GM23248 (cell line): ENCODE data around the gene CEP131. TPM values are rescaled to one million over a fixed set of nuclear protein-coding genes. Genes with fewer than 3 reads are reported as not detected.

Source experiments
- DNase-seq: peaks from one replicate; pipeline ENCODE4 v3.0.0-alpha.2; 2015
- H2AFZ ChIP-seq: fragments of 200-600 bp; sonication (generic); 2 replicates; pipeline ENCODE4 v1.6.1; 2016; ENCODE audit warnings: antibody characterized with exemption
- H3F3A ChIP-seq: fragments of 200-600 bp; sonication (generic); 2 replicates; pipeline ENCODE4 v1.6.1; 2016; ENCODE audit warnings: mild to moderate bottlenecking, antibody characterized with exemption, mixed run types; ENCODE audit not compliant: insufficient read depth
- H3K27ac ChIP-seq: fragments of 200-600 bp; sonication (generic); 2 replicates; pipeline ENCODE4 v1.5.1; 2016; ENCODE audit warnings: mild to moderate bottlenecking
- H3K27me3 ChIP-seq: fragments of 200-600 bp; sonication (generic); replicated peaks from 2 replicates; pipeline ENCODE4 v1.6.1; 2016; ENCODE audit warnings: mild to moderate bottlenecking; ENCODE audit not compliant: insufficient read depth
- H3K36me3 ChIP-seq: fragments of 200-600 bp; sonication (generic); 2 replicates; pipeline ENCODE4 v1.6.1; 2016; ENCODE audit warnings: low read depth, mild to moderate bottlenecking
- H3K4me1 ChIP-seq: fragments of 200-600 bp; sonication (generic); 2 replicates; pipeline ENCODE4 v1.6.1; 2016; ENCODE audit warnings: mild to moderate bottlenecking; ENCODE audit not compliant: insufficient read depth
- H3K4me2 ChIP-seq: fragments of 200-600 bp; sonication (generic); one replicate; pipeline ENCODE4 v1.6.1; 2016; ENCODE audit warnings: mild to moderate bottlenecking; ENCODE audit not compliant: unreplicated experiment
- H3K4me3 ChIP-seq: fragments of 200-600 bp; sonication (generic); 2 replicates; pipeline ENCODE4 v1.5.1; 2016; ENCODE audit warnings: mild to moderate bottlenecking
- H3K79me2 ChIP-seq: fragments of 200-600 bp; sonication (generic); 2 replicates; pipeline ENCODE4 v1.6.1; 2016; ENCODE audit warnings: mild to moderate bottlenecking; ENCODE audit not compliant: insufficient read depth
- H3K9ac ChIP-seq: fragments of 200-600 bp; sonication (generic); 2 replicates; pipeline ENCODE4 v1.6.1; 2016; ENCODE audit warnings: mild to moderate bottlenecking
- H3K9me2 ChIP-seq: fragments of 200-600 bp; sonication (generic); 2 replicates; pipeline ENCODE4 v1.6.1; 2016; ENCODE audit warnings: mixed run types, mild to moderate bottlenecking, moderate library complexity; ENCODE audit not compliant: insufficient read depth
- H3K9me3 ChIP-seq: fragments of 200-600 bp; sonication (generic); one replicate; pipeline ENCODE4 v1.6.1; 2017; ENCODE audit warnings: low read depth
- H4K20me1 ChIP-seq: fragments of 200-600 bp; sonication (generic); 2 replicates; pipeline ENCODE4 v1.6.0; 2016; ENCODE audit not compliant: insufficient read depth
- EZH2 ChIP-seq: fragments of 200-600 bp; sonication (generic); IDR thresholded peaks from 2 replicates; pipeline ENCODE4 v1.6.1; 2018; ENCODE audit warnings: antibody characterized with exemption, mild to moderate bottlenecking; ENCODE audit not compliant: insufficient read depth, poor library complexity, severe bottlenecking
- EZH2phosphoT487 ChIP-seq: fragments of 200-600 bp; sonication (generic); IDR thresholded peaks from 2 replicates; pipeline ENCODE4 v1.6.1; 2018; ENCODE audit warnings: antibody characterized with exemption, moderate library complexity, mild to moderate bottlenecking, low read depth; ENCODE audit not compliant: insufficient read depth
- WGBS, 2 experiments: methylation state at CpG; one replicate each; pipeline ENCODE4 v1.1.6; 2015 to 2017; ENCODE audit warnings: low lambda C conversion rate in 2 of 2, low coverage in 1 of 2; ENCODE audit errors: missing lambda C conversion rate in 2 of 2; 5-methylcytosine and 5-hydroxymethylcytosine counted together
- in situ Hi-C: fragments of 300-500 bp; cut with MboI; formaldehyde crosslinking; loops from 2 replicates; pipeline ENCODE4 v1.15.0; 2020
- polyA plus RNA-seq: library from polyadenylated mRNA; unstranded; fragments of >200 nt; fragmentation: Nextera tagmentation; extraction: Ambion mirVana; gene quantifications from 2 replicates; pipeline ENCODE4 v1.2.1, GENCODE V29; 2016
- total RNA-seq: library from RNA; depleted of rRNA; stranded (reverse); fragments of >200 nt; shearing (Covaris generic); gene quantifications from 2 replicates; pipeline ENCODE4 v1.2.3, GENCODE V29; 2014

CEP131 gene
- total and polyA plus RNA-seq, 2 experiments from 2014 or later: 5.6 to 8.0 TPM

DNA sequence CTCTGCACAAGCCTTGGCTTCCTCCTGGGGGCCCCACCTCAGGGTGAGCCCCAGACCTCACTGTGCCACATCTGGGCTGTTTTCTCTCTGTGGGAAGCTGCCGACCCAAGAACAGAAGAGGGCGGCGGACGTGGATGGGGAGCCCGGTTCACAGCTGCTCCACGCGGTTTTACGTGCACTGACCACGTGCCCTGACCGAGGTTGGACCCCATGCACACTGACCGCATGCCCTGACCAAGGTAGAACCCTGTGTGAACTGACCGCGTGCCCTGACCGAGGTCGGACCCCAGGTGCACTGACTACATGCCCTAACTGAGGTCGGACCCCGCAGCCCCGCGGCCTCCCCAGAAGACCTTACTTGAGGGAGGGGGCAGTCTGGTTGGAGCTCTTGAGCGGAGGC lies 19.6 kb downstream of the CEP131 start:
- no peaks in the 10 kb centered on the region for H3K4me1 ChIP-seq
- H3K27me3 ChIP-seq: no peaks in the 10 kb centered on the region
- no peaks in the 10 kb centered on the region for H3K79me2 ChIP-seq
- no peak for DNase-seq
- no peaks in the 10 kb centered on the region for H3K36me3 ChIP-seq
- H3K9me2 ChIP-seq: no peaks in the 10 kb centered on the region
- no peak overlapping the region for H3K4me2 ChIP-seq
- H3K4me3 ChIP-seq: no peak overlapping the region
- H3K27ac ChIP-seq: no peak overlapping the region
- no peaks in the 10 kb centered on the region for H4K20me1 ChIP-seq
- H3K9me3 ChIP-seq: no peaks in the 10 kb centered on the region
- in situ Hi-C loops: no loop called here
- TF ChIP-seq EZH2 (no peak), EZH2phosphoT487 (no peak)
- H3F3A ChIP-seq: no peaks in the 10 kb centered on the region
- 93 to 96% methylated on average over 18 to 20 of the region's 20 CpGs for WGBS, 2 experiments
- H2AFZ ChIP-seq: no peak overlapping the region
- H3K9ac ChIP-seq: no peak overlapping the region

DNA sequence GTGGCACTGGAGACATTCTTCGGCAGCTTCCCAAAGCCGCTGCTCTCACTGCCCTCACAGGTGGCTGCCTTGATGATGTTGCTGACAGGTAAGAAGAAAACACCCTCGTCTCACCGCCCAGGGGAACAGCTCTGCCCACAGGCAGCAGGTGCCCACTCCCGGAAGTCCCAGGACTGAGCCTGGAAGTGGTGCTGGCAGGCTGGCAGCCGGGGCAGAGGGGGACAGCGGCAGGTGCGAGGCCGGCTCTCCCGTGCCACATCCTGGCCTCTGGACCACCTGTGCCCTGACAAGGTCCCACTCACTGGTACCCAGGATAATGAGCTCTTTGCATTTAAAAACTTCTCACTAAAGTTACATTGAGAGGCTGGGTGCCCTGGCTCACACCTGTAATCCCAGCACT lies 20.4 kb downstream of the CEP131 start:
- H3K9me2 ChIP-seq: no peaks in the 10 kb centered on the region
- 98 to 100% methylated on average over 10 of the region's 10 CpGs for WGBS, 2 experiments
- H2AFZ ChIP-seq: no peak overlapping the region
- no peak for TF ChIP-seq EZH2
- no peak for TF ChIP-seq EZH2phosphoT487
- in situ Hi-C loops: no loop called here
- no peaks in the 10 kb centered on the region for H3K4me1 ChIP-seq
- no peaks in the 10 kb centered on the region for H3K79me2 ChIP-seq
- no peak for DNase-seq
- H3F3A ChIP-seq: no peaks in the 10 kb centered on the region
- H3K9ac ChIP-seq: no peak overlapping the region
- H3K9me3 ChIP-seq: no peaks in the 10 kb centered on the region
- H3K4me2 ChIP-seq: no peak overlapping the region
- H3K4me3 ChIP-seq: no peak overlapping the region
- H3K36me3 ChIP-seq: no peaks in the 10 kb centered on the region
- H3K27me3 ChIP-seq: no peaks in the 10 kb centered on the region
- H4K20me1 ChIP-seq: no peaks in the 10 kb centered on the region
- H3K27ac ChIP-seq: no peak overlapping the region

DNA sequence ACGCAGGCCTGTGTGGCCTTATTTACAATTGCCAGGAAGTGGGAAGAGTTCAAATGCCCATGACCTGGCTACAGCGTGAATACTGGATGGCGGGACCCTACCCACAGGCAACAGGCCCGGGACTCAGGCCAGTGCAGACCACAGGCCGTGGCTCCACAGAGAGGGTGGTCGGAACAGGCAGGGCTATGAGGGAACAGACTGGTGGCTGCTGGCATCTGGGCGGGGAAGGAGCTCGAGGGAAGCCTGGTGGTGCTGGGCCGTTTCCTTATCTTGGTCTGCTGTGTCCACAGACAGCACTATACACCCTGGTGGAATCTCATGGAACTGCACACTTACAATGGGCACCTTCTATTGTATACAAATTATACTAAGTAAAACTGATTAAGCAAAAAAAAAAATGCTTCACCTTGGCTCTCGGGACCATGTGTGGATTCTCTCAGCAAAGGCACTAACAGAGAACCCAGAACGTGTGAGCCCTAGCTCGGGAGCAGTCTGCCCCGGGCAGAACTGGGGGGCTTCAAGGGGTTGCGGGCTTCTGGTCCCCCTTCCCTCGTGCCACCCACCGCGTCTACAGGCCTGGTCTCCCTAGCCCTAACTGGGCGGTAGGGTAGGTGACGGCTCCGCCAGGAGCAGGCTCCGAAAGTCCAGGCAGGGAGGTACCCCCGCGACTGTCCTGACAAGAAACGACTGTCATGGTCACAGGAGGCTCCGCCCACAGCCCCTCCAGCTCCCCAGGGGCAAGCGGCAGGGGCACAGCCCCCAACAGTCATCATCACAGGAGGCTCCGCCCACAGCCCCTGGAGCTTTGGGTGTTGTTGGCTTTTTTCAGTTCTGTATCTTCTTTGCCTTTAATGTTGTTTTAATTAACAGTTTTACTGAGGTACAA lies 21.8 kb downstream of the CEP131 start:
- H3K27ac ChIP-seq: no peak overlapping the region
- H3K9me3 ChIP-seq: no peaks in the 10 kb centered on the region
- no peaks in the 10 kb centered on the region for H3K9me2 ChIP-seq
- no peak overlapping the region for H2AFZ ChIP-seq
- DNase-seq: peak; percentile 79
- no peaks in the 10 kb centered on the region for H4K20me1 ChIP-seq
- H3K79me2 ChIP-seq: no peaks in the 10 kb centered on the region
- in situ Hi-C loops: no loop called here
- no peak overlapping the region for H3K4me3 ChIP-seq
- no peaks in the 10 kb centered on the region for H3K36me3 ChIP-seq
- H3K9ac ChIP-seq: no peak overlapping the region
- no peaks in the 10 kb centered on the region for H3F3A ChIP-seq
- whole genome bisulfite sequencing, 2 experiments: 73 to 77% methylated on average over 27 of the region's 27 CpGs
- TF ChIP-seq EZH2phosphoT487: no peak
- TF ChIP-seq EZH2: no peak
- no peak overlapping the region for H3K4me2 ChIP-seq
- H3K4me1 ChIP-seq: no peaks in the 10 kb centered on the region
- H3K27me3 ChIP-seq: no peaks in the 10 kb centered on the region

DNA sequence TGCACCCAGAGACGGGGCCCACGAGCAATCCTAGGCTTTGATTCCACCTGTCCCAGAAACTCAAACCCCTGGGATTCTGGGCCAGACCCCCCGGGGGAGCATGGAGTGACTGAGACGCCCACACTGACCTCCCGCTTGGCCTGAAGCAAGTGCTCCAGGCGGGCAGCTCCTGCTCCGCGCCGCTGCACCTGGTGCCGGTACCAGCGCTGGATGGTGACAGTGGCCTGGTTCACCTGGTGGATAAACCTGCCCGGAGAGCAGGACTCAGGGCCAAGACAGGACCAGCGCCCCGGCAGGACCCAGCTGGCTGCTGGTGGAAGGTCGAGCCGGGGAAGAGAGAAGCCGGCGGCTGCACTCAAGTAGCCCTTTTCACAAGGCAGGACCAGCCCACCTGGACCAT lies 22.6 kb downstream of the CEP131 start:
- Histone ChIP-seq H3K27ac (no peak overlapping the region), H3K9me3 (no peaks in the 10 kb centered on the region)
- no peak for TF ChIP-seq EZH2
- no peak for TF ChIP-seq EZH2phosphoT487

DNA sequence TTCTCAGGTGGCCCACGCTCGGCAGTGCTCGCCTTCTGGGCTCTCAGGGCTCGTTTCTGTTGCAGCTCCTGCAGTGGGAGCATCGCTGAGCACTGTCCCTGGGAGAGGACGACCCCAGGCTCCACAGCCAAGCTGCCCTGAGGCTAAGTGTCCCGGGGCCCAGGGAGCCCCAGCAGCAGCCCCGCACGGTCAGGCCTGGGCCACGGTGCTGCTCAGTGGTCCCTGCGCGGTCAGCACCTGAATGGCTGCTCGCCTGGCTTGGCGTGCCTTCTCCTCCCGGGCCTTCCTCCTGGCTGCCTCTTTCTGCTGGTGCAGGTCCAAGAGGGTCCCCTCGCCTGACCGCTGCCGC lies 23.3 kb downstream of the CEP131 start:
- no peak overlapping the region for H3K4me3 ChIP-seq
- H3K9me2 ChIP-seq: no peaks in the 10 kb centered on the region
- H4K20me1 ChIP-seq: no peaks in the 10 kb centered on the region
- no peak for DNase-seq
- 92 to 93% methylated on average over 18 of the region's 18 CpGs for WGBS, 2 experiments
- no peak overlapping the region for H3K9ac ChIP-seq
- H3F3A ChIP-seq: no peaks in the 10 kb centered on the region
- H3K4me2 ChIP-seq: no peak overlapping the region
- H3K27me3 ChIP-seq: no peaks in the 10 kb centered on the region
- no peak overlapping the region for H3K27ac ChIP-seq
- H3K9me3 ChIP-seq: no peaks in the 10 kb centered on the region
- H2AFZ ChIP-seq: no peak overlapping the region
- H3K4me1 ChIP-seq: no peaks in the 10 kb centered on the region
- no peaks in the 10 kb centered on the region for H3K36me3 ChIP-seq
- H3K79me2 ChIP-seq: no peaks in the 10 kb centered on the region
- TF ChIP-seq EZH2phosphoT487: no peak
- no peak for TF ChIP-seq EZH2
- in situ Hi-C loops: no loop called here

More for the DNA sequence above, 22.6 kb downstream of the CEP131 start:
- no peak for DNase-seq
- 97 to 99% methylated on average over 18 of the region's 18 CpGs for WGBS, 2 experiments
- Histone ChIP-seq H3K79me2 (no peaks in the 10 kb centered on the region), H3K9me2 (no peaks in the 10 kb centered on the region), H3K36me3 (no peaks in the 10 kb centered on the region), H2AFZ (no peak overlapping the region), H3K4me2 (no peak overlapping the region), H4K20me1 (no peaks in the 10 kb centered on the region), H3F3A (no peaks in the 10 kb centered on the region), H3K9ac (no peak overlapping the region), H3K4me1 (no peaks in the 10 kb centered on the region), H3K27me3 (no peaks in the 10 kb centered on the region), H3K4me3 (no peak overlapping the region)
- in situ Hi-C loops: no loop called here
